ENCODE data around the gene EIF3L. TPM values are rescaled to one million over a fixed set of nuclear protein-coding genes. Genes with fewer than 3 reads are reported as not detected.

The EIF3L gene
- total and polyA plus RNA-seq, 9 of the 15 experiments (the other 6 are each of a cell fraction or from before 2014, with no cell fraction given) = 257 to 699 (median 368) TPM

DNA sequence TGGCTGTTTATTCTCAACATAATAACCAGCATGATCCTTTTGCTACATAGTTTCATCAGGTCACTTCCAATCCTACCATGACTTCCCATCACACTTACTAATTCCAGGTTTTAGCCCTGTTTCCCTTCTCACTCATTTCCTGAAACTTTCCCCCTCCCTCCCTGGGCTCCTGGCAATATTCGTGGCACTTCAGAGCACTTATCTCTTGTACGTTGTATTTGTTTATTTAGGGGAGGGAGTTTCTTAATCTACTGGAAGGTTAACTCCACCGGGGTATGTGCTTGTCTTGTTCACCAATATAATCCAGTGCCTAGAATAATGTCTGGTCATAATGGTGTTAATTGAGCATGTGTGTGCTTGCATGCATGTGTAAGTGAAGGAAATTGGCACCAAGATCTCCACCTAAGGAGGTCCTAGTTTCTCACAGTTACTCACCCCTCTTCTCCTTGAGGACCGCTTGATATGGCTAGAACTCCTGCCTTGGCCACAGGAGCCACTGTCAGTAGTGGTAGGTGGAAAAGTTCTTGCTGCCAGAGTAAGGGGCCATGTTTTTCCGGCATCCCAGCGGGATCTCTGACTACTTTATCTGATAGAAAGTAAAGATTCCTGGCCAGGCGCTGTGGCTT is 11.7 kb downstream of the EIF3L start:
- no peak overlapping the region for H3K9ac ChIP-seq (ENCODE audit: insufficient read depth in 1 of 2, low read depth in 2 of 2, low read length in 2 of 2)
- TF ChIP-seq POLR2A (conservative IDR thresholded peaks at IDR 0.05) (0 out of 2 replicates have a peak, but pooled peaks have one; percentile 26), HMGN3 (IDR thresholded peaks at IDR 0.05; ENCODE audit: borderline replicate concordance, extremely low read depth, insufficient read length, low read depth, low read length) (no peak), ZBTB1 (CRISPR knock-in tag; IDR thresholded peaks at IDR 0.05; ENCODE audit: borderline replicate concordance, low read depth) (no peak)
- ChIA-PET CTCF (ENCODE audit: low intra/inter-chr PET ratio) (interaction anchor here (0.6 kb wide), 1 partner anchor 236 kb away, joined by 4 read pairs; no protein-coding TSS in a partner anchor), POLR2A (interaction anchor here (1.1 to 1.4 kb wide), 3 partner anchors 9 to 54 kb away, joined by 4 to 6 read pairs (median 5); no protein-coding TSS in a partner anchor)
- in situ Hi-C loops (cut with MboI) = no loop called here
- no TSS peak for BruUV-seq (replicated peaks)
- peaks cover 20% of the 10 kb centered on the region for H3K79me2 ChIP-seq (ENCODE audit: control insufficient read depth, insufficient read depth, low read length)
- intact Hi-C loops (cut with micrococcal nuclease) = no loop called here
- H3K36me3 ChIP-seq (ENCODE audit: control insufficient read depth, insufficient read depth, low read length) = peaks cover 87% of the 10 kb centered on the region
- no peaks in the 10 kb centered on the region; a peak in 1 of 5 replicates for H3K4me1 ChIP-seq (replicated peaks in 1 of 2; ENCODE audit: control insufficient read depth in 2 of 2, insufficient read depth in 2 of 2, low read length in 2 of 2)
- no peak overlapping the region for H3K4me3 ChIP-seq
- no peaks in the 10 kb centered on the region for H3K9me3 ChIP-seq (replicated peaks; ENCODE audit: control insufficient read depth, insufficient read depth, low read depth, low read length)
- no peaks in the 10 kb centered on the region for H3K9me1 ChIP-seq (ENCODE audit: control insufficient read depth, insufficient read depth, low read length)
- H4K20me1 ChIP-seq (replicated peaks; ENCODE audit: control insufficient read depth, insufficient read depth, low read length) = no peaks in the 10 kb centered on the region
- H3K27ac ChIP-seq (ENCODE audit: extremely low read depth, low read depth, low read length) = no peak overlapping the region
- DNase-seq (ENCODE audit: extremely low read depth in 1 of 4, low spot score in 3 of 4) = no peak
- H2AFZ ChIP-seq (ENCODE audit: low read depth, low read length) = no peak overlapping the region
- ATAC-seq = no peak
- no peak for FAIRE-seq
- WGBS (ENCODE audit: insufficient coverage, low coverage, missing lambda C conversion rate) = 73% methylated on average over 7 of the region's 7 CpGs
- no peak overlapping the region for H3K4me2 ChIP-seq (ENCODE audit: insufficient read depth, low read length)
- no peaks in the 10 kb centered on the region for H3K27me3 ChIP-seq (ENCODE audit: control insufficient read depth in 2 of 2, insufficient read depth in 2 of 2, low read length in 2 of 2)

Measured in K562 (cell line).